ENCODE data around the gene UQCC2.

Gene UQCC2

GRCh38 chr6:33725222-33725621 lies 13.7 kb upstream of the UQCC2 start:
- DNase-seq (ENCODE audit: low spot score) = no peak

- no peak for DNase-seq (ENCODE audit: low spot score)
Observed at GRCh38 chr6:33724102-33725023, 12.9 kb upstream of the UQCC2 start.

GRCh38 chr6:33723371-33724085 lies 12.0 kb upstream of the UQCC2 start:
- no peak for DNase-seq (ENCODE audit: low spot score)

GRCh38 chr6:33722103-33722623 lies 10.7 kb upstream of the UQCC2 start:
- no peak for DNase-seq (ENCODE audit: low spot score)

- DNase-seq (ENCODE audit: low spot score) = no peak
Observed at GRCh38 chr6:33721508-33721907, 10.0 kb upstream of the UQCC2 start.

- DNase-seq (ENCODE audit: low spot score) = no peak
Observed at GRCh38 chr6:33720998-33721397, 9.5 kb upstream of the UQCC2 start.

- DNase-seq (ENCODE audit: low spot score) = no peak
Observed at GRCh38 chr6:33719326-33719987, 8.0 kb upstream of the UQCC2 start.

DNA sequence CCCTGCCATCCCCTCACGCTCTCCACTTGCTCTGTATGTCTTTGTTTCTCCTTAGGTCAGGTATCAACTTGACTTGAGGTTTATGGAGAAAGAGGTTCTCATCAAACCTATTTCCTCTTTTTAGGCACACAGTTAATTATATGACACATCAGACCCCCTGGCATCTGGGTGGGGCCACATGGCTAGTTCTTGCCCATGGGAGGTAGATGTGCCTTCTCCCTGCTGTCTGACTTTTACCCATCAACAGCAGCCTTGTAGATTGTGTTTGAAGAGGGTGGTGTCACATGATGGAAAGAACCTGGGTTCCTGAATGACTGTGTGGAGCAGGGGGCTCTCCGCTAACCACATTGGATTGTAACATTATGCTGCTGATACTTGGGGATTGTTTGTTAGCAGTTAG lies 7.2 kb upstream of the UQCC2 start:
- no peak for DNase-seq (ENCODE audit: low spot score)

DNA sequence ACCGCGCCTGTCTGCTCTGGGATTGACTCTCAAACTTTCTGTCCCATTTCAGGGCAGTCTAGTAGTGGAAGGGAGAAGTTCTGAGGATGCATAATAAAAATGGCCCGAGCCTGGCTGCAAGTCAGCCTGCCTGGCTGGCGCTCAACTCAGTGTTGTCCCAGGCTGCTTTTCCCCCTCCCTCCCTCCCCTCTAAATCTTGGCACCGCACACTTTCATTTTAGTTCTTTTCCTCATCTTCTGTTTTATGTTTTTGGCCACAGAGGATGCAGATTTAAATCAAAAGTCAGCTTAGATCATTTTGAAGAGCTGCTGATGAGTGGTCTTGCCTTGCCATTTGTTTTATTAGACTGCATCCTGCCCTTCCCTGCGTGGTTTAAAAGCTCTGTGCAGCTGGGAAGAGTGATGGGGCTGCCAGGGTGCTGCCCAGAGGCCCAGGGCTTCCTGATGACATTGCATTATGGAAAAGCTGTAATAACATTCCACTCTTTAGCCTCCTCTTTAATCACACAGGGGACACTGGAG lies 6.5 kb upstream of the UQCC2 start:
- DNase-seq (ENCODE audit: low spot score) = no peak

GRCh38 chr6:33716890-33717632 lies 5.6 kb upstream of the UQCC2 start:
- no peak for DNase-seq (ENCODE audit: low spot score)

GRCh38 chr6:33716379-33716778 lies 4.9 kb upstream of the UQCC2 start:
- no peak for DNase-seq (ENCODE audit: low spot score)

GRCh38 chr6:33714385-33715040 lies 3.0 kb upstream of the UQCC2 start:
- no peak for DNase-seq (ENCODE audit: low spot score)

GRCh38 chr6:33713786-33714185 lies 2.3 kb upstream of the UQCC2 start:
- no peak for DNase-seq (ENCODE audit: low spot score)

DNA sequence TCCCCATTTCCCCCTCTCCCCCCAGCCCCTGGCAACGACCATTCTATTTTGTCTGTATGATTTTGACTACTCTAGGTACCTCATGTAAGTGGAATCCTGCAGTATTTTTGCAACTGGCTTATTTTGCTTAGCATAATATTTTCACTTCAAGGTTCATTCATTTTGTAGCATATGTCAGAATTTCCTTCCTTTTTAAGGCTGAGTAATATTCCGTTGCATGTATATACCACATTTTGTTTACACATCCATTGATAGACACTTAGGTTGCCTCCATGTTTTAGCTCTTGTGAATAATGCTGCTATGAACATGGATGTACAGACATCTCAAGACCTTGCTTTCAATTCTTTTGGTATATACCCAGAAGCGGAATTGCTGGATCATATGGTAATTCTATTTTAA lies 1.4 kb upstream of the UQCC2 start:
- DNase-seq (ENCODE audit: low spot score) = no peak

DNA sequence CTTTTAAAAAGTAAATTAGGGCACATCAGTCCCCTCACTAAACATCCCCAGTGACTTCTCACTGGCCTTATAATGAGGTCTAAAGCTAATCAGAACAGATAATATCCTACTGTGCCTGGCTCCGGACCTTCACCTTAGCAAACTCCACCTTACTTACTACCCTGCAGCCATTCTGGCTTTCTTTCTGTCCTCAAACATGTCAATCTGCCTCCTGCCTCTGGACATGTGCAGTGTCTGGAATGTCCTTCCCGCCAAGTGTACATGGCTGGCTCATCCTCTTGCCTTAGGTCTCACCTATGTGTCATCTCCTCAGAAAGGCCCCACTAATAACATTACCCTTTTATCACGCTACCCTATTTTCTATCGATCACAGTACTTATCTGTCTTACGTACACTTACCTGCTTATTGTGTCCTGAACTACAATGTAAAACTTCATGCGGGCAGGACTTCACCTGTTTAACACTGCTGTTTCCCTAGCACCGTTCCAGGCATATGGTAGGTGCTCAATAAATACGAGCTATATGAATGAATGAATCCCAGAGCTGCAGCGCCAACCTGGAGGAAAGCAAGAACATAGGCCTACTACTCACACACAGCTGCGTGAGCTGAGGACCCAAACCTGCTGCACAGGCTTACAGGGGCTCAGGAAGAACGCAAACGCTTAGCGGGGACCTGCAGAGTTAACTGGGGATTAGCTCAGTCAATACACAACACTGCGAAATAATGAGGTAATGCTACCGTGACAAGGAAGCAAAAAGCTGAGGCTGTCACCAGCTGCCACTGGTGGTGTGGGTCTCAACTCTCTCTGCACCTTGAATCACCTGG lies 991 bp downstream of the UQCC2 start:
- DNase-seq (ENCODE audit: low spot score) = no peak

DNA sequence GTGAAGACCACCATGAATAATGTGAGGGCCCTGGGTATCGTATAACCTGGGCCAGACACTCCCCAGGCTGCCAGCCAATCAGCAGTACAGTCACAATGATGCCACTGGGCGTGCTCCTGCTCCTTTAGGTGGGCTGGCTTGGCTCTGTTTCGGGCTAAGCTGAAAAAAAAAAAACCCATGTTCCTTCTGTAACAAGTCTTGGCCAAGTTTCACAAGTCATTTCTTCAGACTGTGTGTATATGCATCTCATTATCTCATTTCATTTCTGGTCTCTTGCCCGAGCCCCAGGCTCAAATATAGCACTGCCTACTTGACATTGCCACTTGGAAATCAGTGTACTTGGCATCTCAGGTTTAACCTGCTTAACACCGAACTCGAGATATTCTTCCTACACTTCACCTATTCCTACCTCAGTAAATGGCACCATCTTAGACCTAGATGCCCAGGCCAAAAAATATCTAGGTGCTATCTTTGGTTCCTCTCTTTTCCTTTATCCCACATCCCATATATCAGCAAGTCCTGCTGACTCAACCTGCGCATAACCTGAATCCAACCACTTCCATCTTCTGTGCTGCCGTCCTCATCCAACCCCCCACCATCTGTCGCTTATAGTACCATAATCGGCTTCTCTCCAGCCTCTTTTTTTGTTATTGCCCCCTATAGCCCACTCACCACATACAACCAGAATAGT lies 1.8 kb downstream of the UQCC2 start:
- DNase-seq (ENCODE audit: low spot score) = no peak

DNA sequence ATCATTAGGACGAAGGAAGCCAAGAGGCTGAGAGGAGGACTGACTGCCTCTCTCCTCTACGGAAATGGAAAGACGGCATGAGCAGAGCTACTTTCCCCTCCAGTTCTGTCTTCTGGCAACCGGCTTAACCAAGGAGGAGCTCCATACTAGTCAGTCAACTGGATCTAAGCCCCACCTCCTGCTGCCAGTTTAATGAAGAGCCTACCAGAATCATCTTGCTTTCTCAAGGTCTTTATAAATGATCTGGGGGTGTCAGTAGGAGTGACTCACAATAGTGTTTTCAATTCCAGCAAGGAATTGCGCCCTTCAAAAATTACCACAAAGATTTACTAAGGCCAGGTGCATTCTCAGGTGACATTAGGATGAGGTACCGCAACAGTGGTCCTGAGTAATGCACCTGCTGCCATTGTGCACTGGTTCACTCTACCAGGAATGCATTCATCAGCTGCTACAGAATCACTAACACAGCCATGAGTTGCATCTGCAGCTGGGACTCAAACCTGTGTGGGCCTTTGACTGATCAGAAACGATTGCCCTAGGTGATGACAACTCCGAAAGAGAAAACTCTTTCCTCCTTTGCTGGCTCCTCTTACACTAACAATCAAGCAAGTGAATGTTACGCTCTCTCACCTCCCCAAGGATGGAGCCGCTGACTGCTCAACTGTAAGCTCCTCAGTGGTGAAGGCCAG lies 2.8 kb downstream of the UQCC2 start:
- no peak for DNase-seq (ENCODE audit: low spot score)

- DNase-seq (ENCODE audit: low spot score) = no peak
Observed at GRCh38 chr6:33707771-33708170, 3.7 kb downstream of the UQCC2 start.
